ENCODE measurements around the gene MYL12B. TPM values are rescaled to one million over a fixed set of nuclear protein-coding genes. Genes with fewer than 3 reads are reported as not detected.

Gene MYL12B
- 354 and 369 TPM in 2 replicates for total RNA-seq

GRCh38 chr18:3261373-3262233 lies at the start of gene MYL12B:
TSS of gene MYL12B (plus strand) at chr18:3262133. CDS start at chr18:3272899, 10,766 bp downstream.

DNA sequence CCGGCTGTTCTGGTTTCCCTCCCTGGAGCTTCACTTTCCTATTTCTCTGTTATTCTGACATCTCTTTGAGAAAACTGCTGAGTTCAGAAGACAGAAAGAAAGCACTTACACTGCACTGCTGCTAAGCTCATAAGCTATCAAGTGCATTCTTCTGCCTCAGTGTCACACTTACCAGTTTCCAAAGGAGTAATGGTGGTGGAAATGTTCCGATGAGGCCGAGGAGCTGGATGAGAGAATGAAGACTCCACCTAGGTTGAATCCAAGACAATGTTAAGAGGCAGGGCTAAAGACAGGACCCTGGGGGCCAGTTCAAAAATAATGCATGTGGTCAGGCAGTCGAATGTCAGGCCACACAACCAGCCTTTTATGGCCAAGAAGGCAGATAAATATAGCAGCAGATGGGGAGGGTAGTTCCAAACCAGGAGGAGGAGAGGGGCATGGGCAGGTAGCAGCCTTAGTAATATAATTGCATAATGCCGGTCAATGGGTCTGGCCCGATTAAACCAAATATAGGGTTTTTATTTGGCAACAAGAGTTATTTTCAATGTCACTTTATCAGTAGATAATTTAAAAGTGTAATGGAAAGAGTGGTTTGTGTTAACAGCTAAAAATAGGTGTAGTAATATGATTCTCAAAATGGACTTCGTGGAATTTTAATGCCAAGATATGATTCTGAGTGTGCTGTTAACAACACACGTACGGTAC lies 42.1 kb upstream of the MYL12B start, which contains the start of gene MYOM1:
TSS of gene MYOM1 (minus strand) at position 338 of the 705 bp plus-strand sequence. CDS start 4,745 bp downstream, outside the sequence.

GRCh38 chr18:3247240-3248061 lies 14.5 kb upstream of the MYL12B start, which contains the start of gene MYL12A:
TSS of gene MYL12A (plus strand) at chr18:3247801. CDS start at chr18:3253248, 5,447 bp downstream.

Other genes with a start within 250 kb of the MYL12B start
- 39.7 and 41.6 TPM in 2 replicates for gene LPIN2, start 249.0 kb upstream of the MYL12B start, total RNA-seq
- 2.5 and 4.3 TPM in 2 replicates for gene MYOM1, start 42.2 kb upstream of the MYL12B start, total RNA-seq
- gene MYL12A, start 14.3 kb upstream of the MYL12B start, total RNA-seq, result 770 and 926 TPM in 2 replicates
- gene TGIF1, start 188.0 kb downstream of the MYL12B start, total RNA-seq, result 119 and 181 TPM in 2 replicates